ENCODE results near the gene DHX36.

- TF ChIP-seq, protein P1, sequence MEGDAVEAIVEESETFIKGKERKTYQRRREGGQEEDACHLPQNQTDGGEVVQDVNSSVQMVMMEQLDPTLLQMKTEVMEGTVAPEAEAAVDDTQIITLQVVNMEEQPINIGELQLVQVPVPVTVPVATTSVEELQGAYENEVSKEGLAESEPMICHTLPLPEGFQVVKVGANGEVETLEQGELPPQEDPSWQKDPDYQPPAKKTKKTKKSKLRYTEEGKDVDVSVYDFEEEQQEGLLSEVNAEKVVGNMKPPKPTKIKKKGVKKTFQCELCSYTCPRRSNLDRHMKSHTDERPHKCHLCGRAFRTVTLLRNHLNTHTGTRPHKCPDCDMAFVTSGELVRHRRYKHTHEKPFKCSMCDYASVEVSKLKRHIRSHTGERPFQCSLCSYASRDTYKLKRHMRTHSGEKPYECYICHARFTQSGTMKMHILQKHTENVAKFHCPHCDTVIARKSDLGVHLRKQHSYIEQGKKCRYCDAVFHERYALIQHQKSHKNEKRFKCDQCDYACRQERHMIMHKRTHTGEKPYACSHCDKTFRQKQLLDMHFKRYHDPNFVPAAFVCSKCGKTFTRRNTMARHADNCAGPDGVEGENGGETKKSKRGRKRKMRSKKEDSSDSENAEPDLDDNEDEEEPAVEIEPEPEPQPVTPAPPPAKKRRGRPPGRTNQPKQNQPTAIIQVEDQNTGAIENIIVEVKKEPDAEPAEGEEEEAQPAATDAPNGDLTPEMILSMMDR (IDR thresholded peaks at IDR 0.05; ENCODE audit: poor library complexity) = no peak
- TF ChIP-seq EZH2 (IDR thresholded peaks at IDR 0.05; ENCODE audit: borderline replicate concordance) (no peak), EZH2phosphoT487 (IDR thresholded peaks at IDR 0.05; ENCODE audit: low read depth, severe bottlenecking, unreplicated experiment) (no peak)
Measured at GRCh38 chr3:154364849-154365248, 40.6 kb upstream of the DHX36 start.
